ENCODE measurements around the gene PCDHGB4. TPM values are rescaled to one million over a fixed set of nuclear protein-coding genes. Genes with fewer than 3 reads are reported as not detected.
A peak's percentile ranks its signal among the peaks of the same experiment; 100 is the strongest.
"Not testable (repeated sequence)": the region's sequence is repeated elsewhere in the genome, so short reads cannot be mapped to it uniquely, and the experiment has no call there.

PCDHGB4 gene
- total RNA-seq, 4 donors from 2014 or later: 5.2 to 8.9 (median 8.4) TPM

DNA sequence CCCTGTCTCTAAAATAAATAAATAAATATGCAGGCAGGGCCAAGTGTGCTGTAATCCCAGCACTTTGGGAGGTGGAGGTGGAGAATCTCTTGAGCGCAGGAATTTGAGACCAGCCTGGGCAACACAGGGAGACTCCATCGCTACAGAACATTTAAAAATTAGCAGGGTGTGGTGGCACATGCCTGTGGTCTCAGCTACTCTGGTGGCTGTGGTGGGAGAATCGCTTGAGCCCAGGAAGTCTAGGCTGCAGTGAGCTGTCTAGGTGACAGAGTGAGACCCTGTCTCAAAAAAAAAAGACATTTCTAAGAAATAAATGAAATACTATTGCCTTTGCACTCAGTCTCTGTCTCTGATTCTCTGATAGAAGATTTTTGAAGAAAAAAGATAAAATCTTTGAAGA is 24.1 kb downstream of the PCDHGB4 start:
- intact Hi-C loops (cut with DNase I; ENCODE audit: low total_unique reads): loop anchor here (10.0 kb wide), 1 partner anchor 143 kb away; no protein-coding TSS in a partner anchor
- no peak for DNase-seq (ENCODE audit: low spot score in 2 of 2)
- no peak overlapping the region for H3K4me3 ChIP-seq (ENCODE audit: low read depth, poor library complexity, severe bottlenecking)
- WGBS, 2 donors: 67 to 69% methylated on average over 3 of the region's 3 CpGs
- TF ChIP-seq POLR2A (IDR thresholded peaks at IDR 0.05): no peak
- TF ChIP-seq, protein P1, sequence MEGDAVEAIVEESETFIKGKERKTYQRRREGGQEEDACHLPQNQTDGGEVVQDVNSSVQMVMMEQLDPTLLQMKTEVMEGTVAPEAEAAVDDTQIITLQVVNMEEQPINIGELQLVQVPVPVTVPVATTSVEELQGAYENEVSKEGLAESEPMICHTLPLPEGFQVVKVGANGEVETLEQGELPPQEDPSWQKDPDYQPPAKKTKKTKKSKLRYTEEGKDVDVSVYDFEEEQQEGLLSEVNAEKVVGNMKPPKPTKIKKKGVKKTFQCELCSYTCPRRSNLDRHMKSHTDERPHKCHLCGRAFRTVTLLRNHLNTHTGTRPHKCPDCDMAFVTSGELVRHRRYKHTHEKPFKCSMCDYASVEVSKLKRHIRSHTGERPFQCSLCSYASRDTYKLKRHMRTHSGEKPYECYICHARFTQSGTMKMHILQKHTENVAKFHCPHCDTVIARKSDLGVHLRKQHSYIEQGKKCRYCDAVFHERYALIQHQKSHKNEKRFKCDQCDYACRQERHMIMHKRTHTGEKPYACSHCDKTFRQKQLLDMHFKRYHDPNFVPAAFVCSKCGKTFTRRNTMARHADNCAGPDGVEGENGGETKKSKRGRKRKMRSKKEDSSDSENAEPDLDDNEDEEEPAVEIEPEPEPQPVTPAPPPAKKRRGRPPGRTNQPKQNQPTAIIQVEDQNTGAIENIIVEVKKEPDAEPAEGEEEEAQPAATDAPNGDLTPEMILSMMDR (IDR thresholded peaks at IDR 0.05): no peak

DNA sequence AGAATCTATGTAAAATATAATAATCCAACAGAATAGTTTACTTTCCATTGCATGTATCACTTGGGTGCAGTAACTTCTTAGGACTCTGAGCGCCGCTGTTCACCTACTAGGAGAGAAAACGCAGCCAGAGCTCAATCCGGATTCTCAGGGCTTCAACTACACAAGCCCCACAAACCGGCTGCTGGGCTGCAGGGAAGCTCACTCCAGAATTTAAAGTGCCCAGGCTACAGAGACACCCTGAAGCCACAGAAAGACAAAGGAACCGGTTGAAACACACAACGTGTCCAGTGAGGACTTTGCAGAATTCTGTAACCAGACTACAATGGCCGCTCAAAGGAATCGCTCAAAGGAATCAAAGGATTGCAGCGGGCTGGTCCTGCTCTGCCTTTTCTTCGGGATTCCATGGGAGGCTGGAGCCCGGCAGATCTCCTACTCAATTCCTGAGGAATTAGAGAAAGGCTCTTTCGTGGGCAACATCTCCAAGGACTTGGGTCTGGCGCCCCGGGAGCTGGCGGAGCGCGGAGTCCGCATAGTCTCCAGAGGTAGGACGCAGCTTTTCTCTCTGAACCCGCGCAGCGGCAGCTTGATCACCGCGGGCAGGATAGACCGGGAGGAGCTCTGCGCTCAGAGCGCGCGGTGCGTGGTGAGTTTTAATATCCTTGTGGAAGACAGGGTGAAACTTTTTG is 25.5 kb downstream of the PCDHGB4 start, which contains the start of gene PCDHGA10:
TSS of gene PCDHGA10 (plus strand) at position 134 of the 686 bp plus-strand sequence. CDS start at position 323, 189 bp downstream.
- WGBS, 2 donors: 18 to 19% methylated on average over 31 of the region's 31 CpGs
- no peak within 1 kb of the TSS for H3K4me3 ChIP-seq (ENCODE audit: low read depth, poor library complexity, severe bottlenecking)
- no peak for DNase-seq (ENCODE audit: low spot score in 2 of 2)
- intact Hi-C loops (cut with DNase I; ENCODE audit: low total_unique reads): loop anchor here (10.0 kb wide), 1 partner anchor 142 kb away; no protein-coding TSS in a partner anchor
- TF ChIP-seq POLR2A (IDR thresholded peaks at IDR 0.05): no peak
- TF ChIP-seq, protein P1 (IDR thresholded peaks at IDR 0.05): no peak

GRCh38 chr5:141413540-141414069 is 26.1 kb downstream of the PCDHGB4 start:
- intact Hi-C loops (cut with DNase I; ENCODE audit: low total_unique reads): loop anchor here (10.0 kb wide), 1 partner anchor 141 kb away; no protein-coding TSS in a partner anchor
- WGBS, 2 donors: 20 to 23% methylated on average over 25 of the region's 25 CpGs
- DNase-seq (ENCODE audit: low spot score in 2 of 2): no peak
- TF ChIP-seq POLR2A (IDR thresholded peaks at IDR 0.05): no peak
- TF ChIP-seq, protein P1 (IDR thresholded peaks at IDR 0.05): no peak
- no peak overlapping the region for H3K4me3 ChIP-seq (ENCODE audit: low read depth, poor library complexity, severe bottlenecking)

- DNase-seq (ENCODE audit: low spot score in 2 of 2); H3K4me3 ChIP-seq (ENCODE audit: low read depth, poor library complexity, severe bottlenecking): not testable (repeated sequence)
- intact Hi-C loops (cut with DNase I; ENCODE audit: low total_unique reads): loop anchor here (10.0 kb wide), 1 partner anchor 140 kb away; no protein-coding TSS in a partner anchor
- 34 to 37% methylated on average over 41 to 45 of the region's 46 CpGs for WGBS, 2 donors
Measured at GRCh38 chr5:141414548-141415274, 27.2 kb downstream of the PCDHGB4 start.

GRCh38 chr5:141415275-141415618 is 27.7 kb downstream of the PCDHGB4 start:
- not testable (repeated sequence) for DNase-seq (ENCODE audit: low spot score in 2 of 2); H3K4me3 ChIP-seq (ENCODE audit: low read depth, poor library complexity, severe bottlenecking)
- WGBS, 2 donors: 26 to 28% methylated on average over 19 to 24 of the region's 24 CpGs
- intact Hi-C loops (cut with DNase I; ENCODE audit: low total_unique reads): loop anchor here (10.0 kb wide), 1 partner anchor 140 kb away; no protein-coding TSS in a partner anchor

- 13% methylated on average over 43 to 45 of the region's 47 CpGs for WGBS, 2 donors
- DNase-seq (ENCODE audit: low spot score in 2 of 2): peak; percentile 46 to 91
- H3K4me3 ChIP-seq (ENCODE audit: low read depth, poor library complexity, severe bottlenecking): peak within 1 kb of the TSS; percentile 1
- intact Hi-C loops (cut with DNase I; ENCODE audit: low total_unique reads): loop anchor here (10.0 kb wide), 1 partner anchor 137 kb away; no protein-coding TSS in a partner anchor
Measured at GRCh38 chr5:141417494-141418172, 30.1 kb downstream of the PCDHGB4 start, which contains the start of gene PCDHGB7. Gene PCDHGB7 (plus strand): TSS chr5:141417677. CDS start chr5:141417860, 183 bp downstream.
